ENCODE data around the gene PRRX2.

GRCh38 chr9:129687391-129687790 lies 21.9 kb downstream of the PRRX2 start:
- TF ChIP-seq CTCF (conservative IDR thresholded peaks at IDR 0.05; ENCODE audit: low read depth, low read length) (no peak), EZH2 (IDR thresholded peaks at IDR 0.05; ENCODE audit: borderline replicate concordance, low read depth, low read length, poor library complexity, severe bottlenecking) (no peak)
